BLaER1 (cell line): Measurements from ENCODE around the gene USP31.

ENCODE experiments used
- H3K27ac ChIP-seq: shearing (Covaris generic); formaldehyde crosslinking; 2 replicates; pipeline ENCODE4 v1.8.1; 2022
- H3K27me3 ChIP-seq: shearing (Covaris generic); formaldehyde crosslinking; 2 replicates; pipeline ENCODE4 v1.8.1; 2022
- H3K36me3 ChIP-seq: shearing (Covaris generic); formaldehyde crosslinking; 2 replicates; pipeline ENCODE4 v1.8.1; 2022
- H3K4me1 ChIP-seq: shearing (Covaris generic); formaldehyde crosslinking; 2 replicates; pipeline ENCODE4 v1.8.1; 2022
- H3K4me2 ChIP-seq: shearing (Covaris generic); formaldehyde crosslinking; 2 replicates; pipeline ENCODE4 v1.8.1; 2022
- H3K4me3 ChIP-seq: shearing (Covaris generic); formaldehyde crosslinking; 2 replicates; pipeline ENCODE4 v1.8.1; 2022
- H3K9ac ChIP-seq: shearing (Covaris generic); formaldehyde crosslinking; 2 replicates; pipeline ENCODE4 v1.8.1; 2022
- H3K9me3 ChIP-seq: shearing (Covaris generic); formaldehyde crosslinking; 2 replicates; pipeline ENCODE4 v1.8.1; 2022
- H4K20me1 ChIP-seq: shearing (Covaris generic); formaldehyde crosslinking; 2 replicates; pipeline ENCODE4 v1.8.1; 2022
- Cebpa-rat ChIP-seq: shearing (Covaris generic); IDR thresholded peaks from 2 replicates; pipeline ENCODE4 v1.8.1; 2022

The USP31 gene

DNA sequence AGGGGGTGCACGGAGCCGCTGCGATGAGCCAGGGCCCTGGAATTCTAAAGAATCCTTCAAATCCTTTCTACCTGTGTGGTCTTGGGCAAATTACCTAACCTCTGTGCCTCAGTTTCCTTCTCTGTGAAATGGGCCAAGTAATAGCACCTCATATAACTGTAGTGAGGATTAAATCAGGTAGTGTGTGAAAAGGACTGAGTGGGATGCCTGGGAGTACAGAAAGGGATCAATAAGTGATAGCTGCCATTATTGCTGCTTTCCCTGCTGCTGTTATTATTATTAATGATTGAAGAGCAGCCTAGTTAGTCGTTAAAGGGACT is 34.3 kb upstream of the USP31 start:
- H3K27ac ChIP-seq, result no peak overlapping the region
- no peak for TF ChIP-seq Cebpa-rat
- no peaks in the 10 kb centered on the region for H3K36me3 ChIP-seq
- H3K27me3 ChIP-seq, result peaks cover 9% of the 10 kb centered on the region; the same call in 1 of the 2 replicates
- H3K4me3 ChIP-seq, result no peak overlapping the region
- no peaks in the 10 kb centered on the region for H3K9me3 ChIP-seq
- H4K20me1 ChIP-seq, result peaks cover 17% of the 10 kb centered on the region
- H3K4me2 ChIP-seq, result peak overlapping the region; percentile 100
- no peak overlapping the region for H3K9ac ChIP-seq
- H3K4me1 ChIP-seq, result peaks cover 40% of the 10 kb centered on the region

GRCh38 chr16:23182679-23183542 is 33.7 kb upstream of the USP31 start, which contains the start of gene SCNN1G:
SCNN1G (plus strand) TSS chr16:23182745; CDS start chr16:23186272, 3,527 bp downstream.
- Histone ChIP-seq H3K4me1 (peaks cover 40% of the 10 kb centered on the region), H3K27ac (no peak within 1 kb of the TSS), H3K9me3 (no peaks in the 10 kb centered on the region), H3K4me2 (peak within 1 kb of the TSS; percentile 100), H3K27me3 (peaks cover 9% of the 10 kb centered on the region; the same call in 1 of the 2 replicates), H4K20me1 (peaks cover 17% of the 10 kb centered on the region), H3K36me3 (no peaks in the 10 kb centered on the region), H3K4me3 (peak within 1 kb of the TSS; percentile 65), H3K9ac (no peak within 1 kb of the TSS)
- no peak for TF ChIP-seq Cebpa-rat

DNA sequence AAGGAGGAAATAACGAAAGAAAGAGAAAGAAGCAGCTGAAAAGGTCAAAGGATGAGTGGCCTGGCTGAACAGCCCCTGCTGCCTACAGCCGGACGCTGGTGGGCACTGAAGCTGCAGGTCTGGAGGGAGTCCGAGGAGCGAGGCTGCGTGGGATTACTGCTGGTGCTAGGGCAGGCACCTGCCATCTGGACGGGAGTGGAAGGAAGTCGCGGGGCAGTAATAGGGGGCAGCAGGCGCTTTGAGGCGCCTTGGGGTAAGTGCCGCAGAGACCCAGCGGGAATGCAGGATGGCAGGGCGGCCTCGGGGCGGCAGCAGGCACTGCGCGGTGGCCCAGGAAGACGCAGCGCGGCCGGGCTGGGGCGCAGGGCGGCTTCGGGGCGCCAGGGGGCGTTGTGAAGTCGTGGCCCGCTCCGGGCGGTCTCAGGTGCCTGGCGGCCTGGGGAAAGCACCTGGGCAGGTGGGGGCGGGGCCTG is 33.0 kb upstream of the USP31 start:
- Histone ChIP-seq H3K9ac (no peak overlapping the region), H3K27me3 (peaks cover 9% of the 10 kb centered on the region; the same call in 1 of the 2 replicates), H4K20me1 (peaks cover 17% of the 10 kb centered on the region), H3K4me2 (peak overlapping the region; percentile 100), H3K9me3 (no peaks in the 10 kb centered on the region), H3K4me3 (peak overlapping the region; percentile 65), H3K27ac (no peak overlapping the region), H3K4me1 (peaks cover 40% of the 10 kb centered on the region), H3K36me3 (no peaks in the 10 kb centered on the region)
- no peak for TF ChIP-seq Cebpa-rat

GRCh38 chr16:23181506-23181905 is 32.3 kb upstream of the USP31 start:
- H3K9me3 ChIP-seq, result no peaks in the 10 kb centered on the region
- peaks cover 9% of the 10 kb centered on the region; the same call in 1 of the 2 replicates for H3K27me3 ChIP-seq
- peaks cover 17% of the 10 kb centered on the region for H4K20me1 ChIP-seq
- no peak overlapping the region for H3K9ac ChIP-seq
- TF ChIP-seq Cebpa-rat, result no peak
- peaks cover 40% of the 10 kb centered on the region for H3K4me1 ChIP-seq
- no peaks in the 10 kb centered on the region for H3K36me3 ChIP-seq
- peak overlapping the region; percentile 100 for H3K4me2 ChIP-seq
- H3K27ac ChIP-seq, result no peak overlapping the region
- no peak overlapping the region for H3K4me3 ChIP-seq

GRCh38 chr16:23175651-23176050 is 26.4 kb upstream of the USP31 start:
- no peak for TF ChIP-seq Cebpa-rat
- H3K4me2 ChIP-seq, result no peak overlapping the region
- no peaks in the 10 kb centered on the region for H4K20me1 ChIP-seq
- H3K9ac ChIP-seq, result no peak overlapping the region
- no peaks in the 10 kb centered on the region for H3K36me3 ChIP-seq
- H3K4me1 ChIP-seq, result no peaks in the 10 kb centered on the region
- no peaks in the 10 kb centered on the region for H3K27me3 ChIP-seq
- no peak overlapping the region for H3K27ac ChIP-seq
- no peaks in the 10 kb centered on the region for H3K9me3 ChIP-seq
- no peak overlapping the region for H3K4me3 ChIP-seq

DNA sequence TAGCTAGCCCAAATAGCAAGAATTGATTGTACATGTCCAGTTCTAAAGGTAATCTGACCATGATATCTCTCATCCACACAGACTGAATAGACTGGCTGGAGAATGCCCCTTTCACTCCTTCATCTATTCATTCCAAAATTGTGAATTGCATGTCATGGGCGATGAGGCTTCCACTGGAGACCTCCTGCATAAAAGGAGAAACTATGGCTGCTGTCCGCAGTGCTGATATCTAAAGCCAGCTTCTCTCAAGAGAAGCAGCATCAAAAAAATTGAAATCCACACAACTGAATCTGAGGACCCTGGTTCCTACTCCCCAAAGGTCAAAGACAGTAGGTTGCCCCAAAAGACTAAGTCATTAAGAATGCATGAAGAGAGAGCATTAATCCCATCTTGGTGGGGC is 25.4 kb upstream of the USP31 start:
- no peak overlapping the region for H3K4me2 ChIP-seq
- H4K20me1 ChIP-seq, result no peaks in the 10 kb centered on the region
- no peak overlapping the region for H3K9ac ChIP-seq
- H3K27ac ChIP-seq, result no peak overlapping the region
- H3K27me3 ChIP-seq, result no peaks in the 10 kb centered on the region
- H3K36me3 ChIP-seq, result no peaks in the 10 kb centered on the region
- no peak overlapping the region for H3K4me3 ChIP-seq
- no peaks in the 10 kb centered on the region for H3K4me1 ChIP-seq
- no peak for TF ChIP-seq Cebpa-rat
- no peaks in the 10 kb centered on the region for H3K9me3 ChIP-seq

- TF ChIP-seq Cebpa-rat, result no peak
- no peaks in the 10 kb centered on the region for H3K36me3 ChIP-seq
- no peaks in the 10 kb centered on the region for H3K4me1 ChIP-seq
- no peak overlapping the region for H3K27ac ChIP-seq
- H3K4me2 ChIP-seq, result no peak overlapping the region
- H3K9me3 ChIP-seq, result no peaks in the 10 kb centered on the region
- H3K27me3 ChIP-seq, result no peaks in the 10 kb centered on the region
- no peak overlapping the region for H3K4me3 ChIP-seq
- no peaks in the 10 kb centered on the region for H4K20me1 ChIP-seq
- no peak overlapping the region for H3K9ac ChIP-seq
These were observed 23.7 kb upstream of the USP31 start for GRCh38 chr16:23172994-23173393.

DNA sequence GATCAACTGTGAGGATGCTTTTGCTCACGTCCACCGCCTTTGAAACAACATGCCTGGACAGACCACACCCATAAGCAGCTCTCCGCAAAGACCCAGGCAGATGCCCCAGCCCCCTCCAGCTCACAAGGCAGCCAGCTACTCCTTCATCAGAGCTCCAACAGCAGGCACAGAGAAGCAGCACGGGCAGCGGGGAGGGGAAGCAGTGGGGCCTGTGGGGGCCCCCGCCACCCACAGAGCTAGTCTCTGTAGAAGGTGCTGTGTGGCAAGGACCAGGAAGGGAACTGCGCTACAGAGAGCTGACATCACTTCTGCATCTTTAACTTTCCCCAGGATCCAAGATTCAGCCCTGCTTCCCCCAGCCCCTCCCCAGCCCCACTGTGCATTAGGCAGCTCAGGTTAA is 23.3 kb upstream of the USP31 start:
- Histone ChIP-seq H3K27me3 (no peaks in the 10 kb centered on the region), H3K9me3 (no peaks in the 10 kb centered on the region), H4K20me1 (no peaks in the 10 kb centered on the region), H3K27ac (no peak overlapping the region), H3K36me3 (no peaks in the 10 kb centered on the region), H3K4me2 (no peak overlapping the region), H3K4me3 (no peak overlapping the region), H3K4me1 (no peaks in the 10 kb centered on the region), H3K9ac (no peak overlapping the region)
- no peak for TF ChIP-seq Cebpa-rat

- TF ChIP-seq Cebpa-rat, result no peak
- Histone ChIP-seq H3K27ac (no peak overlapping the region), H3K4me1 (no peaks in the 10 kb centered on the region), H3K4me2 (no peak overlapping the region), H3K9ac (no peak overlapping the region), H3K36me3 (no peaks in the 10 kb centered on the region), H3K27me3 (no peaks in the 10 kb centered on the region), H4K20me1 (no peaks in the 10 kb centered on the region), H3K9me3 (no peaks in the 10 kb centered on the region; the same call in 1 of the 2 replicates), H3K4me3 (no peak overlapping the region)
These were observed 15.5 kb upstream of the USP31 start for GRCh38 chr16:23164736-23165135.

DNA sequence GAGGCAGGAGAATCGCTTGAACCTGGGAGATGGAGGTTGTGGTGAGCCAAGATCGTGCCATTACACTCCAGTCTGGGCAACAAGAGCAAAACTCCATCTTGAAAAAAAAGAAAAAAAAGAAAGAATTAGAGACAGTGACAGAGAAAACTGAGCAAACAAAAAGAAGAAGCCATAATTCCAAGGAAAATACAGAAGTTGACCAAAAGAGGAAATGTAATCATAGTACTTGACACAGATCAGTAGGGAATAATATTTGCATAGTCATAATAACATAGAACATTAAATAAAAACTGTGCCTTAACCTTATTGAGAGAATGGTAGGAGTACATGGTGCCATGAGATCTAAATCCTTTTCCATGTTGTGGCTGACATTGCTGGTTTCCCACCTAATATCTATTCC is 14.7 kb upstream of the USP31 start:
- Histone ChIP-seq H3K9me3 (no peaks in the 10 kb centered on the region; the same call in 1 of the 2 replicates), H3K36me3 (no peaks in the 10 kb centered on the region), H4K20me1 (no peaks in the 10 kb centered on the region), H3K4me2 (no peak overlapping the region), H3K27ac (no peak overlapping the region), H3K27me3 (no peaks in the 10 kb centered on the region), H3K4me3 (no peak overlapping the region), H3K4me1 (no peaks in the 10 kb centered on the region), H3K9ac (no peak overlapping the region)
- TF ChIP-seq Cebpa-rat, result no peak
